GM23248 (cell line): ENCODE measurements around the gene TBC1D12.

Experiments used
- EZH2 ChIP-seq: fragments of 200-600 bp; sonication (generic); IDR thresholded peaks from 2 replicates; pipeline ENCODE4 v1.6.1; 2018; ENCODE audit warnings: antibody characterized with exemption, mild to moderate bottlenecking; ENCODE audit not compliant: insufficient read depth, poor library complexity, severe bottlenecking
- EZH2phosphoT487 ChIP-seq: fragments of 200-600 bp; sonication (generic); IDR thresholded peaks from 2 replicates; pipeline ENCODE4 v1.6.1; 2018; ENCODE audit warnings: antibody characterized with exemption, moderate library complexity, mild to moderate bottlenecking, low read depth; ENCODE audit not compliant: insufficient read depth

GRCh38 chr10:94423627-94424026 lies 21.3 kb downstream of the TBC1D12 start:
- TF ChIP-seq EZH2 = no peak
- TF ChIP-seq EZH2phosphoT487 = no peak
